Mesothelial cell of epicardium (in vitro differentiated cells): Measurements from ENCODE around the gene CAPS. TPM values are rescaled to one million over a fixed set of nuclear protein-coding genes. Genes with fewer than 3 reads are reported as not detected.

ENCODE experiments used
- DNase-seq, 2 experiments: peaks; one replicate each; pipeline ENCODE4 v3.0.0; 2021; ENCODE audit warnings: low spot score in 2 of 2; ENCODE audit not compliant: unreplicated experiment in 2 of 2
- H3K27ac Mint-ChIP-seq: 2 replicates; pipeline ENCODE4 v1.8.0; 2021; ENCODE audit warnings: mixed read lengths
- H3K27me3 Mint-ChIP-seq: 2 replicates; pipeline ENCODE4 v1.8.0; 2021; ENCODE audit warnings: low read depth, mixed read lengths
- H3K36me3 Mint-ChIP-seq: 2 replicates; pipeline ENCODE4 v1.8.0; 2021; ENCODE audit warnings: mixed read lengths
- H3K4me1 Mint-ChIP-seq: 2 replicates; pipeline ENCODE4 v1.8.0; 2021; ENCODE audit warnings: mixed read lengths
- H3K4me3 Mint-ChIP-seq: 2 replicates; pipeline ENCODE4 v1.8.0; 2021; ENCODE audit warnings: mild to moderate bottlenecking, moderate library complexity, mixed read lengths
- H3K9me3 Mint-ChIP-seq: 2 replicates; pipeline ENCODE4 v1.8.0; 2021; ENCODE audit warnings: mixed read lengths
- total RNA-seq: library from RNA; stranded (reverse); gene quantifications from 3 replicates; pipeline ENCODE4 v1.2.1, GENCODE V29; 2021
- TF ChIP-seq, protein P1 (sequence below): fragments of 200-600 bp; sonication (generic); IDR thresholded peaks from one replicate; pipeline ENCODE4 v1.5.0; 2021; ENCODE audit warnings: antibody characterized with exemption; ENCODE audit not compliant: unreplicated experiment

Gene CAPS
- total RNA-seq, 1 donor from 2014 or later, result 16.2 TPM

DNA sequence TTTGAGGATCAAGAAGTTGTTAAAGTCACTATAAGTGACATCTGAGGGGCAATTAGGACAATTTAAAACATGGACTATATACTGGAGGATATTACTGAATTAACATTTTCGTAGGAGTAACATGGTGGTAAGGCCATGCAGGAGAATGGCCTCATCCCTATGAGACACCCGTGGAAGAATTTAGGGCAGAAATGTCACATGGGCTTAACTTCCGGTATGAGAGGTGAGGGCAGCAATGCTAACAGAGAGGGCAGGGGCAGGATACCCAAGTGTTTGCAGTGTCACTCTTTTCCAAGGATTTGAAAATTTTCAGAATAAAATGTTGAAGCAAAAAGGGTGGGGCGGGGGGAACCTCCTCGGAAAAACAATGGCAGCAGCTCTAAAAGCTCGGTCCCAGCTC is 40.2 kb downstream of the CAPS start:
- H3K9me3 Mint-ChIP-seq, result no peaks in the 10 kb centered on the region
- H3K4me3 Mint-ChIP-seq, result no peak overlapping the region
- no peak for DNase-seq
- H3K4me1 Mint-ChIP-seq, result peaks cover 81% of the 10 kb centered on the region
- TF ChIP-seq, protein P1, sequence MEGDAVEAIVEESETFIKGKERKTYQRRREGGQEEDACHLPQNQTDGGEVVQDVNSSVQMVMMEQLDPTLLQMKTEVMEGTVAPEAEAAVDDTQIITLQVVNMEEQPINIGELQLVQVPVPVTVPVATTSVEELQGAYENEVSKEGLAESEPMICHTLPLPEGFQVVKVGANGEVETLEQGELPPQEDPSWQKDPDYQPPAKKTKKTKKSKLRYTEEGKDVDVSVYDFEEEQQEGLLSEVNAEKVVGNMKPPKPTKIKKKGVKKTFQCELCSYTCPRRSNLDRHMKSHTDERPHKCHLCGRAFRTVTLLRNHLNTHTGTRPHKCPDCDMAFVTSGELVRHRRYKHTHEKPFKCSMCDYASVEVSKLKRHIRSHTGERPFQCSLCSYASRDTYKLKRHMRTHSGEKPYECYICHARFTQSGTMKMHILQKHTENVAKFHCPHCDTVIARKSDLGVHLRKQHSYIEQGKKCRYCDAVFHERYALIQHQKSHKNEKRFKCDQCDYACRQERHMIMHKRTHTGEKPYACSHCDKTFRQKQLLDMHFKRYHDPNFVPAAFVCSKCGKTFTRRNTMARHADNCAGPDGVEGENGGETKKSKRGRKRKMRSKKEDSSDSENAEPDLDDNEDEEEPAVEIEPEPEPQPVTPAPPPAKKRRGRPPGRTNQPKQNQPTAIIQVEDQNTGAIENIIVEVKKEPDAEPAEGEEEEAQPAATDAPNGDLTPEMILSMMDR, result no peak
- H3K36me3 Mint-ChIP-seq, result peaks cover 3% of the 10 kb centered on the region
- H3K27ac Mint-ChIP-seq, result peak overlapping the region; percentile 55
- H3K27me3 Mint-ChIP-seq, result no peaks in the 10 kb centered on the region

DNA sequence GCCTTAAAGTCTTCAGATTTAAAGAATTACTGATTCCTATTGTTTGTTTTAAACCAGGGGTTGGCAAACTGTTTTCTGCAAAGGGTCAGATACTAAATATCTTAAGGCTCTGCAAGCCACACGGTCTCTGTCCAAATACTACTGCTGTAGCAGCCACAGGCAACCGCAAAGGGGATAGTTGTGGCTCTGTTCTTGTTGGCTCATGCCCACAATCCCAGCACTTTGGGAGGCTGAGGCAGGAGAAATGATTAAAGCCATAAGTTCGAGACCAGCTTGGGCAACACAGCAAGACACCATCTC is 41.5 kb downstream of the CAPS start:
- no peak overlapping the region for H3K27ac Mint-ChIP-seq
- no peak overlapping the region for H3K4me3 Mint-ChIP-seq
- no peak for DNase-seq
- no peaks in the 10 kb centered on the region for H3K36me3 Mint-ChIP-seq
- H3K27me3 Mint-ChIP-seq, result no peaks in the 10 kb centered on the region
- H3K9me3 Mint-ChIP-seq, result no peaks in the 10 kb centered on the region
- TF ChIP-seq, protein P1, result no peak
- peaks cover 79% of the 10 kb centered on the region for H3K4me1 Mint-ChIP-seq

DNA sequence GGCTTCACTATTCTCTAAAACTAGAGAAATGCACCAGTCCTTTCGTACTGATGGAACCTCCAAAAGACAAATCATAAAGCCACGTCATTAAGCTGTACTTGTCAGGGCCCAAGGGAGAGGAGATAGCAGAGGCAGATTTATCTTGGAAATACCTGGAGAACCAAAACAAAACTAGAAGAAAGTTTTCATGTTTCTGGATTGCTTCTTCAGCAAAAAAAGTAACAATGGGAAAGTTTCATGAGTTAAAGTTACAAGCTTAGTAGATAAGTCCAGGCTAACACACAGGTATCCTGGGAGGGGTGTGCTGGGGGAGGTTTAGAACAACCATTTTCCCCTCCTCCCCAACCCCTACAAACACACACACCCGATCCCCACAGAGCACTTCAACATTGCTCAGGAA is 42.3 kb downstream of the CAPS start:
- Mint-ChIP-seq H3K27me3 (no peaks in the 10 kb centered on the region), H3K4me1 (peaks cover 73% of the 10 kb centered on the region), H3K27ac (peak overlapping the region; percentile 7), H3K36me3 (no peaks in the 10 kb centered on the region), H3K4me3 (no peak overlapping the region), H3K9me3 (no peaks in the 10 kb centered on the region)
- TF ChIP-seq, protein P1, result no peak
- DNase-seq, result no peak

DNA sequence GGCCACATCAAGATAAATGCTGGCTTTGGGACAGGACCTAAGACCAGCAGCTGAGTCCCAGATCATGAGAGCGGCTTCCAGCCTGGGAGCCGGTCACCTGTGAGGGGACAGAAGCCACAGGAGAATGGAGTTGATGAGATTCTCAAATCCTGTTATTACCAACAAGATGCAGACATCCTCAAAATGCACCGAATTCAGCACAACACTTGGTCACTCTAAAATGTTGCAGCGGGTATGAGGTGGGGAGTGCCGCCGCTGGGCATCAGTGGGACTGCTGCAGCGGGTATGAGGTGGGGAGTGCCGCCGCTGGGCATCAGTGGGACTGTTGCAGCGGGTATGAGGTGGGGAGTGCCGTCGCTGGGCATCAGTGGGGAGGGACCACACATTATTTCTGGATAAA is 42.7 kb downstream of the CAPS start:
- Mint-ChIP-seq H3K27ac (peak overlapping the region; percentile 7), H3K4me1 (peaks cover 70% of the 10 kb centered on the region), H3K36me3 (no peaks in the 10 kb centered on the region), H3K27me3 (no peaks in the 10 kb centered on the region), H3K4me3 (no peak overlapping the region), H3K9me3 (no peaks in the 10 kb centered on the region)
- no peak for DNase-seq
- TF ChIP-seq, protein P1, result no peak

DNA sequence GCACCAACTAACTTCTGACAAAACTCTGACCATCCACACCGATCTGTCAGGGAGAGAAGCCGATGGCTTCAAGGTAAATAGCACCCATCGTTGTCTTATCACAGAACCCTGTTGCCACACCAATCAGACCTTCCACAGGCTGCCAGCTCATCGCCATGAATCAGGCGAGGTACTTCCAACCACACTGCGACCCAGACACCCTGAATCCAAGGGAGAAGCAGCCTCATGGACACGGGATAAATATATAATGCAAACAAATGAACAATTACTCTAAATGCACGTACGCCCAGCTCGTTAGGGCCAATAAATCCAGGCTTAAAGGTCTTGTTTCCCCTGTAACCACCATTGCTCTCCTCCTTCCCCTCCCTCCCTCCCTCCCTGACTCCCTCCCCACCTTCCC is 43.1 kb downstream of the CAPS start:
- Mint-ChIP-seq H3K4me1 (peaks cover 70% of the 10 kb centered on the region), H3K4me3 (no peak overlapping the region), H3K27ac (no peak overlapping the region), H3K9me3 (no peaks in the 10 kb centered on the region), H3K36me3 (no peaks in the 10 kb centered on the region), H3K27me3 (no peaks in the 10 kb centered on the region)
- no peak for DNase-seq
- TF ChIP-seq, protein P1, result no peak

DNA sequence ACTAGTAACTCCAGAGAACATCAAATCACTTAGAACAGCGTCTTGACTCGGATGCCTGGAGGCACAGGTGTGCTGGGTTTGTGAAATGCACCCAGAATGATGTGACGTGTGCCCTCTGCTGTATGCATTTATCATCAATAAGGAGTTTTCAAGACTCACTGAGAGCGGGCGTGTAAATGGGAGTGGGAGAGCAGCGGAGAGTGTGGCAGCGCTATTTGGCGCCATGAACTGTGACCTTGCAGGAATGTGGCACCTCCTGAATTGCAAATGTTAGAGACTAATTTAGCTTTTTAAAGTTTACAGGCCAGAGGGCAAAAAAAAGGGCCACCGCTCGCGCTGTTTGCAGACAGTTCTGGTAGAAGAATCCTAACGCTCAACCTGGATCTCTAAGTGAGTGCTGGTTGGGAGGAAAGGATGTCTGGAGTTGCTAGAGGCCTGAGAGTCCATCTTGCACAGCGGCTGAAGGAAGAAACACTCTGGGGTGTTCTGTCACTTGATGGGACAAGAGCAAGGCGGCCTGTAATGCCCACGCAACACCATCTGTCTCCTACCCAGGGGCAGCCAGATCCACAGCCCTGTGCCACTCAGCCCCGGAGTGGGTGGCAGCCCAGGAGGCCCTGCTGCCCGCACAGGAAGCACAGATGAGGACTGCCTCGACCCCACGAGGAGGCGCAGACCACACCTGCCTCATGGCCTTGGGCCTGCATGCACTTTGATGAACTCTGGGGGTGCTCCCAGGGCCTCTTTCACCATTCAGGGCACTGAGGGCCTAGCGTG is 44.2 kb downstream of the CAPS start:
- Mint-ChIP-seq H3K9me3 (no peaks in the 10 kb centered on the region), H3K36me3 (no peaks in the 10 kb centered on the region), H3K27me3 (no peaks in the 10 kb centered on the region), H3K4me1 (peaks cover 64% of the 10 kb centered on the region), H3K4me3 (no peak overlapping the region), H3K27ac (no peak overlapping the region)
- TF ChIP-seq, protein P1, result no peak
- DNase-seq, result no peak
